GM12891 (cell line): ENCODE measurements around the gene BCL11B.

Source experiments
- PAX5 ChIP-seq: IDR thresholded peaks from 2 replicates; pipeline ENCODE4 v1.6.1; 2011; ENCODE audit warnings: low read length, moderate library complexity, mild to moderate bottlenecking; ENCODE audit not compliant: insufficient read depth, severe bottlenecking
- SPI1 ChIP-seq: IDR thresholded peaks from 2 replicates; pipeline ENCODE4 v1.6.1; 2011; ENCODE audit warnings: low read depth, low read length, control low read depth

DNA sequence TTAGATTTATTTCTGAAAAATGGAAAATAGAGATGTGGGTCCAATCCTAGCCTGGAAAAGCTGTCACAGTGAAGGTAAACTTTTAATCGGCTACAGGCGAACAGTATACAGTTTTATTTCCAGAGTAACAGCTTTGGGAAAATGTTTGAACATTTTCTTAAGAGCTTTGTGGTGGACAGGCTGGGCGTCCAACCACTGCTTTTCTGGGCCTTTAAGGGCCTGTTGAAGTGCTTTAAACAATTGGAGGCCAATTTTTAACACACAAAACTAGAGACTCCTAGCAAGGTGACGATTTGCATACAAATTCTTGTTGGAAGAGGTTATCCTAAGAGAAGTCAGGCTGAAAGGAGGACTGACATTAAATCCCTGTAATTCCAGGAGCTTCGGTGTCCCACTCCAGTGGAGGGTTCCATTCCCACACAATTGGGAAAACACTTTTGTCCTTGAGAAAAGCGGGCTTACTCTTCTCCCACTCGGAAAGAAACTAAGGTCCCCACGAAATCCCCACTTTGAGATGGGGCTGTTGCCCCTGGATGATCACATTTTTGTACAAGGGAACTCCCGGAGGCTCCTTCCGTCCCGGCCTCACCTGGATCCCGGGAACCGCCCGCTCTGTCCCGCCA is 26.9 kb downstream of the BCL11B start:
- TF ChIP-seq PAX5 (no peak), SPI1 (no peak)
